ENCODE results near the gene F2RL1. TPM values are rescaled to one million over a fixed set of nuclear protein-coding genes. Genes with fewer than 3 reads are reported as not detected.
"Not testable (repeated sequence)": the region's sequence is repeated elsewhere in the genome, so short reads cannot be mapped to it uniquely, and the experiment has no call there.

The F2RL1 gene
- total RNA-seq, 1 donor from 2014 or later: 25.5 TPM

GRCh38 chr5:76854644-76855043 is 35.8 kb downstream of the F2RL1 start:
- TF ChIP-seq CTCF (IDR thresholded peaks at IDR 0.05; ENCODE audit: insufficient read depth, low read length, severe bottlenecking): no peak
- FAIRE-seq (no peak), DNase-seq (ENCODE audit: low read depth) (no peak)
- Histone ChIP-seq H3K36me3 (ENCODE audit: control insufficient read depth, insufficient read depth, low read length) (no peaks in the 10 kb centered on the region), H3K27me3 (ENCODE audit: control insufficient read depth, insufficient read depth, low read length) (no peaks in the 10 kb centered on the region), H3K4me3 (ENCODE audit: low read depth, low read length) (no peak overlapping the region)

GRCh38 chr5:76855501-76855900 is 36.7 kb downstream of the F2RL1 start:
- not testable (repeated sequence) for DNase-seq (ENCODE audit: low read depth); FAIRE-seq; H3K27me3 ChIP-seq (ENCODE audit: control insufficient read depth, insufficient read depth, low read length); H3K36me3 ChIP-seq (ENCODE audit: control insufficient read depth, insufficient read depth, low read length); H3K4me3 ChIP-seq (ENCODE audit: low read depth, low read length)

GRCh38 chr5:76855961-76856360 is 37.1 kb downstream of the F2RL1 start:
- H3K27me3 ChIP-seq (ENCODE audit: control insufficient read depth, insufficient read depth, low read length): no peaks in the 10 kb centered on the region
- no peaks in the 10 kb centered on the region for H3K36me3 ChIP-seq (ENCODE audit: control insufficient read depth, insufficient read depth, low read length)
- DNase-seq (ENCODE audit: low read depth) (no peak), FAIRE-seq (no peak)
- H3K4me3 ChIP-seq (ENCODE audit: low read depth, low read length): no peak overlapping the region
- no peak for TF ChIP-seq CTCF (IDR thresholded peaks at IDR 0.05; ENCODE audit: insufficient read depth, low read length, severe bottlenecking)

- FAIRE-seq; DNase-seq (ENCODE audit: low read depth); H3K36me3 ChIP-seq (ENCODE audit: control insufficient read depth, insufficient read depth, low read length); H3K4me3 ChIP-seq (ENCODE audit: low read depth, low read length); H3K27me3 ChIP-seq (ENCODE audit: control insufficient read depth, insufficient read depth, low read length): not testable (repeated sequence)
Observed at GRCh38 chr5:76856800-76857199, 38.0 kb downstream of the F2RL1 start.

GRCh38 chr5:76859591-76860247 is 40.9 kb downstream of the F2RL1 start:
- H3K4me3 ChIP-seq (ENCODE audit: low read depth, low read length): no peak overlapping the region
- no peaks in the 10 kb centered on the region for H3K36me3 ChIP-seq (ENCODE audit: control insufficient read depth, insufficient read depth, low read length)
- FAIRE-seq: no peak
- no peak for DNase-seq (ENCODE audit: low read depth)
- TF ChIP-seq CTCF (IDR thresholded peaks at IDR 0.05; ENCODE audit: insufficient read depth, low read length, severe bottlenecking): no peak
- H3K27me3 ChIP-seq (ENCODE audit: control insufficient read depth, insufficient read depth, low read length): no peaks in the 10 kb centered on the region

GRCh38 chr5:76861612-76862011 is 42.8 kb downstream of the F2RL1 start:
- DNase-seq (ENCODE audit: low read depth): no peak
- no peak overlapping the region for H3K4me3 ChIP-seq (ENCODE audit: low read depth, low read length)
- FAIRE-seq: no peak
- no peaks in the 10 kb centered on the region for H3K36me3 ChIP-seq (ENCODE audit: control insufficient read depth, insufficient read depth, low read length)
- no peaks in the 10 kb centered on the region for H3K27me3 ChIP-seq (ENCODE audit: control insufficient read depth, insufficient read depth, low read length)
- no peak for TF ChIP-seq CTCF (IDR thresholded peaks at IDR 0.05; ENCODE audit: insufficient read depth, low read length, severe bottlenecking)

GRCh38 chr5:76863001-76863400 is 44.2 kb downstream of the F2RL1 start:
- Histone ChIP-seq H3K27me3 (ENCODE audit: control insufficient read depth, insufficient read depth, low read length) (no peaks in the 10 kb centered on the region), H3K4me3 (ENCODE audit: low read depth, low read length) (no peak overlapping the region), H3K36me3 (ENCODE audit: control insufficient read depth, insufficient read depth, low read length) (no peaks in the 10 kb centered on the region)
- DNase-seq (ENCODE audit: low read depth) (no peak), FAIRE-seq (no peak)
- no peak for TF ChIP-seq CTCF (IDR thresholded peaks at IDR 0.05; ENCODE audit: insufficient read depth, low read length, severe bottlenecking)
